Activated T-helper 1 cell treated with anti-CD3 and anti-CD28 coated beads, Interleukin-12 subunit alpha, Interleukin-12 subunit beta, Interleukin-2, Interleukin-4 antibody, amounts not matched to agents 30 ng/mL and 10 ng/mL and 1 ng/mL, durations not matched to agents 14 hours and 24 hours and 36 hours (primary cell): ENCODE measurements around the gene POSTN. TPM values are rescaled to one million over a fixed set of nuclear protein-coding genes. Genes with fewer than 3 reads are reported as not detected.

ENCODE experiments used
- DNase-seq: peaks from one replicate; pipeline ENCODE4 v3.0.0; 2021; ENCODE audit warnings: low spot score
- H3K27ac Mint-ChIP-seq: one replicate; pipeline ENCODE4 v1.8.0; 2021; ENCODE audit warnings: mild to moderate bottlenecking, mixed read lengths
- H3K27me3 Mint-ChIP-seq: one replicate; pipeline ENCODE4 v1.8.0; 2022; ENCODE audit warnings: mild to moderate bottlenecking, moderate library complexity, mixed read lengths; ENCODE audit not compliant: insufficient read depth
- H3K36me3 Mint-ChIP-seq: one replicate; pipeline ENCODE4 v1.8.0; 2021; ENCODE audit warnings: low read depth, mixed read lengths
- H3K4me1 Mint-ChIP-seq: one replicate; pipeline ENCODE4 v1.8.0; 2021; ENCODE audit warnings: low read depth, mixed read lengths
- H3K4me3 Mint-ChIP-seq: one replicate; pipeline ENCODE4 v1.8.0; 2021; ENCODE audit warnings: mild to moderate bottlenecking, moderate library complexity, mixed read lengths
- H3K9me3 Mint-ChIP-seq: one replicate; pipeline ENCODE4 v1.8.0; 2021; ENCODE audit warnings: mixed read lengths
- intact Hi-C: fragments of 100-400 bp; cut with micrococcal nuclease; formaldehyde crosslinking; loops from one replicate; pipeline ENCODE4 v1.15.1; 2024
- total RNA-seq: library from RNA; stranded (reverse); gene quantifications from 2 replicates; pipeline ENCODE4 v1.2.3, GENCODE V29; 2022

Gene POSTN
- total RNA-seq, 1 donor from 2014 or later, result not detected

DNA sequence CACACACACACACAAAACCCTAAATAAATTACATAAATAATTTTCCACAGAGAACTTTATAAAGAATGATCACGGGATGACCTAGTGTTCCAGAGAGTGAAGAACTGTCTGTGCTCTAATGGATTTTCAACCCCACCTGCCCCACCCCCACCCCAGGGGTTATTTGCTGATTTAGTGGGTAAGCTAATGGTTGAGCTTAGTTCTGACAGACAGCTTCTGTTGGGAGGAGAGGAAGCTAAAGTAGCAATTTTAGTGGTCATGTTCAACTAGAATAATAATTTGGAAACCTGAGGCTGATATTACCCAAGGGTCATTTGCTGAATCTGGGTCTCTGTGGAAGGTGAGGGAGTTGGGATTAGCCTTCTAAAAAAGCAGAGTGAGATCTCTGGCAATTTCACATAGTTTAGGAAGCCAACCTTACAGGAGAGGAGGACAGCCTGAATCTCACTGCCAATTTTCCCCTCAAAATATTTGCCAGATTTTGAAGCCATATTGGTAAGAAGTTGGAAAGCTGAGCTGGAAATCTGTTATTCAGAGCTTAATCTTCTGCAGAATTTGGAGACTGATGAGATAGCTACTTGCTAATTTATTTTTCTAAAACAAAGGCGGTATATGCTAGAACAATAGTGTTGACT lies 68.7 kb downstream of the POSTN start:
- Mint-ChIP-seq H3K27ac (no peak overlapping the region), H3K4me1 (no peaks in the 10 kb centered on the region), H3K27me3 (no peaks in the 10 kb centered on the region), H3K9me3 (peaks cover 11% of the 10 kb centered on the region), H3K36me3 (no peaks in the 10 kb centered on the region), H3K4me3 (no peak overlapping the region)
- DNase-seq, result no peak
- intact Hi-C loops, result no loop called here

DNA sequence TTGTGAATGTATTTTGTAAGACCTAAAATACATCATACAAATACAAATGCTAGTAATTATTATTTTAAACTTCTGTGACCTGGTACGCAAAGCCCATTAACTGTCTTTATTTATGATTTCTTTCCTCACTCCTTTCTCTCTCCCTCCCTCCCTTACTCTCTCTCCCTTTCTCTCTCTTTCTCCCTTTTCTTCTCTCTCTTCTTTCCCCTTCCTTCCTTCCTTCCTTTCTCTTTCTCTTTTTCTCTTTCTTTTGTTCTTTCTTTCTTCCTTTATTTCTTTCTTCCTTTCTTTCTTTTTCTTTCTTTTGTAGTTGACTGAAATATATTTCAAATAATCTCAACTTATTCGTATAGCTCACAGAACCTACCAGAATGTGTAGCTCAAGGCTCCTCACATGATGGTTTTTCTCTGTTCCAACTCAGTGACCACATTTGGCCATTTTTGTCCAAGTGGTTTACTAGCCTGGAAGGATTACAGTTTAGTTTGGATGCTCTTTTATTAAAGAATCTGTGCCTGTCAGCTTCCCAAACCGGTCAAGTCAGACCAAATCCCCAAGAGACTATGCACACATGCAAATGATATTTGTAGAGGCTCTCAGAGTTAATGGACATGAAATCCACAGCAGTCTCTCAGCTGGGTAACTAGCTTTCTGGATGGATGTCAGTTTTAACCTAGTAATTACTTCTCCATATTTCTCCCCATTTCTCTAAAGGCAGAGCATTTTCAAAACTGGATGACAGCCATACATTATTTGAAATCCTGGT lies 71.7 kb downstream of the POSTN start:
- no peak overlapping the region for H3K4me3 Mint-ChIP-seq
- intact Hi-C loops, result no loop called here

DNA sequence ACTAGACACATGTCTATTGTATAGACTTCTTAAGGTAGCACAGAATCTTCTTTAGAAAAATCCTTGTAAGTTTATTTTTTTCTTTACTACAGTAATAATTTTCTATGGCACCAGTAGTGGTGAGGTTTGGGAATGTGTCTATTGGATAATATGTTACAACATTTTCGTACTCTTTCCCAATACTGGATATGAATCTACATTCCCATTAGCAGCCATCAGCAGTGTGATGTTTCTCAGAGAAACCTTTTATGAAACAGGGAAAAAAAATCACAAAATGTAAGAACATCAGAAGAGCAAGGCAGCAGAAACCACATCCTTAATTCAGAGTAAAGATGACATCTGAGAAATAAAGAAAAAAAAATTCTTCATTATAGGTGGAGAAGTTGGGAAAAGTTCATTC lies 83.3 kb downstream of the POSTN start:
- no peak for DNase-seq
- intact Hi-C loops, result no loop called here
- Mint-ChIP-seq H3K9me3 (peaks cover 5% of the 10 kb centered on the region), H3K36me3 (no peaks in the 10 kb centered on the region), H3K4me3 (no peak overlapping the region), H3K27me3 (no peaks in the 10 kb centered on the region), H3K4me1 (no peaks in the 10 kb centered on the region), H3K27ac (no peak overlapping the region)

More for the DNA sequence above, 71.7 kb downstream of the POSTN start:
- Mint-ChIP-seq H3K36me3 (no peaks in the 10 kb centered on the region), H3K27me3 (no peaks in the 10 kb centered on the region), H3K4me1 (no peaks in the 10 kb centered on the region), H3K9me3 (peaks cover 7% of the 10 kb centered on the region), H3K27ac (no peak overlapping the region)
- no peak for DNase-seq
